NT2/D1 (cell line): ENCODE measurements around the gene STRIP2.
"Not testable (repeated sequence)": the region's sequence is repeated elsewhere in the genome, so short reads cannot be mapped to it uniquely, and the experiment has no call there.

Experiments
- DNase-seq: peaks from one replicate; pipeline ENCODE4 v3.0.0-alpha.2; 2011; ENCODE audit warnings: low read depth, low spot score
- H3K27me3 ChIP-seq: 2 replicates; pipeline ENCODE4 v1.6.0; 2011; ENCODE audit warnings: mild to moderate bottlenecking; ENCODE audit not compliant: insufficient read length, insufficient read depth
- H3K36me3 ChIP-seq: 2 replicates; pipeline ENCODE4 v1.6.1; 2011; ENCODE audit warnings: mild to moderate bottlenecking, low read length, mixed read lengths; ENCODE audit not compliant: insufficient read depth, insufficient read length
- H3K4me1 ChIP-seq: 2 replicates; pipeline ENCODE4 v1.5.1; 2011; ENCODE audit not compliant: insufficient read depth, insufficient read length
- H3K4me3 ChIP-seq: 2 replicates; pipeline ENCODE4 v1.5.1; 2011; ENCODE audit warnings: low read depth; ENCODE audit not compliant: insufficient read length
- H3K9ac ChIP-seq: 2 replicates; pipeline ENCODE4 v1.6.0; 2011; ENCODE audit warnings: low read depth; ENCODE audit not compliant: insufficient read length
- H3K9me3 ChIP-seq: 2 replicates; pipeline ENCODE4 v1.5.1; 2011; ENCODE audit warnings: mild to moderate bottlenecking, low read length; ENCODE audit not compliant: insufficient read depth
- SUZ12 ChIP-seq: IDR thresholded peaks from 2 replicates; pipeline ENCODE4 v1.6.1; 2011; ENCODE audit not compliant: insufficient read length, insufficient read depth; ENCODE audit errors: extremely low read depth
- YY1 ChIP-seq: IDR thresholded peaks from 2 replicates; pipeline ENCODE4 v1.6.1; 2011; ENCODE audit not compliant: insufficient read length, insufficient read depth
- ZNF274 ChIP-seq: IDR thresholded peaks from 2 replicates; pipeline ENCODE4 v1.6.1; 2011; ENCODE audit warnings: mild to moderate bottlenecking, low read depth, low read length

STRIP2 gene

GRCh38 chr7:129401967-129402860 lies 32.0 kb upstream of the STRIP2 start:
- Histone ChIP-seq H3K4me3 (no peak overlapping the region), H3K36me3 (peaks cover 3% of the 10 kb centered on the region), H3K9ac (no peak overlapping the region), H3K9me3 (no peaks in the 10 kb centered on the region), H3K4me1 (no peaks in the 10 kb centered on the region), H3K27me3 (no peaks in the 10 kb centered on the region)
- TF ChIP-seq YY1 (no peak), ZNF274 (no peak), SUZ12 (no peak)
- DNase-seq, result no peak

- H3K4me3 ChIP-seq, result no peak overlapping the region
- no peaks in the 10 kb centered on the region for H3K27me3 ChIP-seq
- peaks cover 3% of the 10 kb centered on the region for H3K36me3 ChIP-seq
- no peaks in the 10 kb centered on the region for H3K9me3 ChIP-seq
- no peaks in the 10 kb centered on the region for H3K4me1 ChIP-seq
- H3K9ac ChIP-seq, result no peak overlapping the region
- TF ChIP-seq YY1, result no peak
- no peak for TF ChIP-seq ZNF274
- TF ChIP-seq SUZ12, result no peak
- DNase-seq, result no peak
Measured at GRCh38 chr7:129405527-129405926, 28.7 kb upstream of the STRIP2 start.

GRCh38 chr7:129410238-129410637 lies 24.0 kb upstream of the STRIP2 start:
- H3K9me3 ChIP-seq, H3K27me3 ChIP-seq, H3K36me3 ChIP-seq, H3K4me3 ChIP-seq, H3K9ac ChIP-seq, H3K4me1 ChIP-seq, DNase-seq: not testable (repeated sequence)

- H3K27me3 ChIP-seq, result no peaks in the 10 kb centered on the region
- no peak for DNase-seq
- no peaks in the 10 kb centered on the region for H3K9me3 ChIP-seq
- no peaks in the 10 kb centered on the region for H3K4me1 ChIP-seq
- no peaks in the 10 kb centered on the region for H3K36me3 ChIP-seq
- TF ChIP-seq YY1 (no peak), ZNF274 (no peak), SUZ12 (no peak)
- no peak overlapping the region for H3K4me3 ChIP-seq
- H3K9ac ChIP-seq, result no peak overlapping the region
Measured at GRCh38 chr7:129412501-129412900, 21.7 kb upstream of the STRIP2 start.

- no peak overlapping the region for H3K9ac ChIP-seq
- TF ChIP-seq SUZ12 (no peak), ZNF274 (no peak)
- no peaks in the 10 kb centered on the region for H3K4me1 ChIP-seq
- H3K9me3 ChIP-seq, result no peaks in the 10 kb centered on the region
- no peaks in the 10 kb centered on the region for H3K36me3 ChIP-seq
- H3K27me3 ChIP-seq, result no peaks in the 10 kb centered on the region
- no peak overlapping the region for H3K4me3 ChIP-seq
- no peak for DNase-seq
Measured at GRCh38 chr7:129417073-129417472, 17.2 kb upstream of the STRIP2 start.

- peaks cover 10% of the 10 kb centered on the region for H3K36me3 ChIP-seq
- no peak overlapping the region for H3K4me3 ChIP-seq
- H3K27me3 ChIP-seq, result no peaks in the 10 kb centered on the region
- no peak overlapping the region for H3K9ac ChIP-seq
- H3K9me3 ChIP-seq, result no peaks in the 10 kb centered on the region
- TF ChIP-seq ZNF274 (no peak), YY1 (no peak), SUZ12 (no peak)
- DNase-seq, result no peak
- no peaks in the 10 kb centered on the region for H3K4me1 ChIP-seq
Measured at GRCh38 chr7:129421717-129422250, 12.4 kb upstream of the STRIP2 start.

- no peak for DNase-seq
Measured at GRCh38 chr7:129422727-129423126, 11.5 kb upstream of the STRIP2 start.

More at GRCh38 chr7:129422727-129423126, 11.5 kb upstream of the STRIP2 start:
- TF ChIP-seq ZNF274 (no peak), YY1 (no peak), SUZ12 (no peak)
- Histone ChIP-seq H3K36me3 (peaks cover 10% of the 10 kb centered on the region), H3K4me3 (no peak overlapping the region), H3K9me3 (no peaks in the 10 kb centered on the region), H3K9ac (no peak overlapping the region), H3K27me3 (no peaks in the 10 kb centered on the region), H3K4me1 (no peaks in the 10 kb centered on the region)
